Esophagus muscularis mucosa (tissue), 4 donors: ENCODE data around the gene OMA1. TPM values are rescaled to one million over a fixed set of nuclear protein-coding genes. Genes with fewer than 3 reads are reported as not detected.

Experiments used
- DNase-seq: peaks from one replicate; pipeline ENCODE4 v3.0.0-alpha.2; 2017; ENCODE audit errors: extremely low spot score
- H3K27ac ChIP-seq, 4 donors: fragments of 200-600 bp; sonication (generic); replicated peaks in 1 of 4; 1 replicate in 3 of 4; 2 replicates in 1 of 4; pipeline ENCODE4 v1.5.1; 2016 to 2019; ENCODE audit warnings: mild to moderate bottlenecking in 1 of 4
- H3K27me3 ChIP-seq, 4 donors: fragments of 200-600 bp; sonication (generic); one replicate each; pipeline versions ENCODE4 v1.5.1 to v1.6.0; 2016 to 2019
- H3K36me3 ChIP-seq, 4 donors: fragments of 200-600 bp; sonication (generic); one replicate each; pipeline ENCODE4 v1.5.1; 2016 to 2019
- H3K4me1 ChIP-seq, 4 donors: fragments of 200-600 bp; sonication (generic); one replicate each; pipeline ENCODE4 v1.5.1; 2016 to 2019
- H3K4me3 ChIP-seq, 4 donors: fragments of 200-600 bp; sonication (generic); 1 replicate in 2 of 4; 2 replicates in 2 of 4; pipeline ENCODE4 v1.5.1; 2016 to 2019; ENCODE audit warnings: mild to moderate bottlenecking in 4 of 4, moderate library complexity in 1 of 4
- H3K9me3 ChIP-seq, 4 donors: fragments of 200-600 bp; sonication (generic); 1 replicate in 3 of 4; 2 replicates in 1 of 4; pipeline ENCODE4 v1.5.1; 2016 to 2019
- EP300 ChIP-seq: sonication (generic); formaldehyde crosslinking; IDR thresholded peaks from one replicate; pipeline ENCODE4 v1.6.1; 2017; ENCODE audit warnings: antibody characterized with exemption
- POLR2A ChIP-seq: fragments of 450-650 bp; IDR thresholded peaks from one replicate; pipeline ENCODE4 v1.6.1; 2017; ENCODE audit warnings: antibody characterized with exemption, moderate library complexity, mild to moderate bottlenecking, low read depth
- POLR2AphosphoS5 ChIP-seq, 2 donors: sonication (generic); formaldehyde crosslinking; IDR thresholded peaks; one replicate each; pipeline ENCODE4 v1.6.1; 2017; ENCODE audit warnings: antibody characterized with exemption in 2 of 2
- WGBS: methylation state at CpG from one replicate; pipeline ENCODE4 v1.1.5; 2018; 5-methylcytosine and 5-hydroxymethylcytosine counted together
- intact Hi-C: fragments of 100-400 bp; cut with DNase I; formaldehyde crosslinking; loops from one replicate; pipeline ENCODE4 v1.15.1; 2023
- total RNA-seq, 4 donors: library from RNA; depleted of rRNA; stranded (reverse); fragments of >200 nt; gene quantifications; one replicate each; pipeline versions ENCODE4 v1.1.0 to v1.2.1, GENCODE V29; 2016
- TF ChIP-seq, protein P1 (sequence below), 3 experiments: fragments of 200-600 bp in 2 of 3; fragments of 450-650 bp in 1 of 3; sonication (generic) in 2 of 3; IDR thresholded peaks; one replicate each; pipeline ENCODE4 v1.5.1; 2017 to 2019; ENCODE audit warnings: antibody characterized with exemption in 3 of 3, mild to moderate bottlenecking in 2 of 3, moderate library complexity in 1 of 3

OMA1 gene
- total RNA-seq, 4 donors from 2014 or later = 25.8 to 53.6 (median 32.9) TPM

DNA sequence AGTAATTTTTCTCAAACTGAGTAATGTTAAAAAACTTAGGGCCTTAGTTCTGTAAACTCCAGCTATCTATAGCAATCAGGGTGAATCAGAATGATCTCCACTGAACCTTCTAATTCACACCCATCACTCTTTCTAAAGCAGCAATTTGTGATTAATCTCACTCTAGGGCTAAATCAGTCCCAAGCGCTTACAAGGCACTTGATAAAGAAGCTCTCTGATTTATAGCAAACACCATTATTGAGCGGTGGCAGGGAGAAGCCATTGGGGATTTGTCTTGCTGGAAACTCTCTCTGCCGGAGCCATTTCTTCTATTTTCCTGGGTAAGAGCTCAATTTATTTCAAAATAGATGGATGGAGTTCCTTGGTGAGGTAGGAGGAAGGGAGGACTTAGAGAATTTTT is 77.0 kb downstream of the OMA1 start:
- Histone ChIP-seq H3K27me3 (no peaks in the 10 kb centered on the region), H3K4me1 (no peaks in the 10 kb centered on the region), H3K4me3 (no peak overlapping the region), H3K36me3 (peaks cover 0 to 24% (median 2%) of the 10 kb centered on the region in 4 donors), H3K9me3 (no peaks in the 10 kb centered on the region), H3K27ac (no peak overlapping the region)
- no peak for TF ChIP-seq EP300
- WGBS = 91% methylated on average over 3 of the region's 3 CpGs
- DNase-seq = peak; percentile 42
- intact Hi-C loops = no loop called here

DNA sequence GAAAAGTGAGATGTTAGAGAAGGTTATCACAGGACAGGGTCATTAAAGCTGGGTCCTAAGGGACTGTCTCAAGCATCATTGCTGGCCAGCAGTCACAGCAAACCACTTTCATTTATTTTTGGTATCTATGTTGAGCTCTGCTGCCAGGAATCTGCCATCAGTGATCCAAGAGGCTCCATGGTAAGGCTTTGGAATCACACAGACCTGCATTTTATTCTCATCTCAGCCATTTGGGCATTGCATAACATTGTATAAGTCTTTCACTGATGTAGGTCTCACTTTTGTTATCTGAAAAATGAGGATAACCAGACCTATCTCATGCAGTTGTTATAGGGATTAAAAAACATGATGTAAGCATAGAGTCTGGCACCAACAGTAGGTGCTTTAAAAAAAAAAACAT is 77.5 kb downstream of the OMA1 start:
- no peak overlapping the region for H3K27ac ChIP-seq
- TF ChIP-seq, protein P1, sequence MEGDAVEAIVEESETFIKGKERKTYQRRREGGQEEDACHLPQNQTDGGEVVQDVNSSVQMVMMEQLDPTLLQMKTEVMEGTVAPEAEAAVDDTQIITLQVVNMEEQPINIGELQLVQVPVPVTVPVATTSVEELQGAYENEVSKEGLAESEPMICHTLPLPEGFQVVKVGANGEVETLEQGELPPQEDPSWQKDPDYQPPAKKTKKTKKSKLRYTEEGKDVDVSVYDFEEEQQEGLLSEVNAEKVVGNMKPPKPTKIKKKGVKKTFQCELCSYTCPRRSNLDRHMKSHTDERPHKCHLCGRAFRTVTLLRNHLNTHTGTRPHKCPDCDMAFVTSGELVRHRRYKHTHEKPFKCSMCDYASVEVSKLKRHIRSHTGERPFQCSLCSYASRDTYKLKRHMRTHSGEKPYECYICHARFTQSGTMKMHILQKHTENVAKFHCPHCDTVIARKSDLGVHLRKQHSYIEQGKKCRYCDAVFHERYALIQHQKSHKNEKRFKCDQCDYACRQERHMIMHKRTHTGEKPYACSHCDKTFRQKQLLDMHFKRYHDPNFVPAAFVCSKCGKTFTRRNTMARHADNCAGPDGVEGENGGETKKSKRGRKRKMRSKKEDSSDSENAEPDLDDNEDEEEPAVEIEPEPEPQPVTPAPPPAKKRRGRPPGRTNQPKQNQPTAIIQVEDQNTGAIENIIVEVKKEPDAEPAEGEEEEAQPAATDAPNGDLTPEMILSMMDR (IDR thresholded peaks at IDR 0.05) = no peak
- TF ChIP-seq POLR2A = no peak
- TF ChIP-seq POLR2AphosphoS5 (IDR thresholded peaks at IDR 0.05) = no peak
- TF ChIP-seq EP300 = no peak
- intact Hi-C loops = no loop called here

DNA sequence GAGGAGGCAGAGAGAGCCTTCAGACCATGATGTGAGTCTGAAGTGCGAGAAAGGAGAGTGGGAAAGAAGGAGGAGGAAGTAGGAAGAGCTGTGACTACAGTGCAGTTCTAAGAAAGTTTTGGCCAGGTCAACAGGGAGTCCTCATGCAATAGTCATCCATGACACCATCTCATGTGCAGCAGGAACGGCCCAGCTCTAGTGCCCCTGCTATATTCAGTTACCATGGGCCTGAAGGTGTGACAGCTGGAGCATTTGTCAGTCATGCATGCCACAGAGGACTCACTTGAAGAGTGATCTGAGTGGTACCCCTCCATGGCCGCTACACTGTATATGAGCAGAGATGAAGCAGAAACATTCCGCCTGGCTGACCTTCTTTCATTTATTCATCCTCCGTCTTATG is 77.9 kb downstream of the OMA1 start:
- Histone ChIP-seq H3K9me3 (no peaks in the 10 kb centered on the region), H3K4me3 (no peak overlapping the region), H3K27me3 (no peaks in the 10 kb centered on the region), H3K4me1 (no peaks in the 10 kb centered on the region), H3K36me3 (peaks cover 0 to 29% (median 2%) of the 10 kb centered on the region in 4 donors), H3K27ac (no peak overlapping the region)
- intact Hi-C loops = no loop called here
- DNase-seq = peak; percentile 86
- 83% methylated on average over 5 of the region's 5 CpGs for WGBS
- TF ChIP-seq, protein P1 (IDR thresholded peaks at IDR 0.05) = no peak
- no peak for TF ChIP-seq POLR2A
- TF ChIP-seq POLR2AphosphoS5 (IDR thresholded peaks at IDR 0.05) = no peak
- no peak for TF ChIP-seq EP300

More for the DNA sequence above, 77.5 kb downstream of the OMA1 start:
- Histone ChIP-seq H3K36me3 (peaks cover 0 to 25% (median 2%) of the 10 kb centered on the region in 4 donors), H3K9me3 (no peaks in the 10 kb centered on the region), H3K4me1 (no peaks in the 10 kb centered on the region), H3K4me3 (no peak overlapping the region), H3K27me3 (no peaks in the 10 kb centered on the region)
- DNase-seq = no peak

DNA sequence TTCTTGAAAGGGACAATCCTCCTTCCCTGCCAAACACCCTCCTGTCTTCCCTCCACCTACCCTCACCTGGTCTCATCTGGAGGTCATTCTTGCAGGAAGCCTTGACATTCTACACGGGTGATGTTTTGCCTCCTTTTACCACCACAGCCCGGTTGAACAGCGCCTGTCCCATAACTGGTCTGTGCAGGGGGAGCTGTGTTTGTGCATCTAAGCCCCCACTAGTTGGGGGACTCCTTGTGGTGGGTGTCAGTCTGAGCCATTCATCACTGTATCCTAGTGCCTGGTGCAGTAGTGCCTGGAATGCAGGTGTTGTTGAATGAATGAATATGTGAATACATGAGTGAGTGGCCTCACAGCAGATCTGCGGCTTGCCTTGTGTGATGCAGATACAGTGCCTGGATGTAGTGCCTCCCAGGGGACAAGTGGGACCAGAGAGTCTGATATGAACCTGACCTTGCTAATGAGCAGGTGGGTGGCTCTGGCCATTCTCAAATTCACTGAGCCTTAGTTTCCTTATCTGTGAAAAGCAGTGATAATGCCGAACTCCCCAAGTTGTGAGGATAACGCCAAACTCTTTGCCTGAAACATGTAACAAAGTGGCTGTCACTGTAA is 79.8 kb downstream of the OMA1 start:
- Histone ChIP-seq H3K27me3 (no peaks in the 10 kb centered on the region), H3K27ac (no peak overlapping the region), H3K9me3 (no peaks in the 10 kb centered on the region), H3K4me1 (no peaks in the 10 kb centered on the region), H3K4me3 (no peak overlapping the region), H3K36me3 (peaks cover 0 to 35% (median 2%) of the 10 kb centered on the region in 4 donors)
- intact Hi-C loops = no loop called here
- peak; percentile 87 for DNase-seq
- TF ChIP-seq POLR2AphosphoS5 (IDR thresholded peaks at IDR 0.05) (no peak), EP300 (no peak)
- 81% methylated on average over 5 of the region's 6 CpGs for WGBS

DNA sequence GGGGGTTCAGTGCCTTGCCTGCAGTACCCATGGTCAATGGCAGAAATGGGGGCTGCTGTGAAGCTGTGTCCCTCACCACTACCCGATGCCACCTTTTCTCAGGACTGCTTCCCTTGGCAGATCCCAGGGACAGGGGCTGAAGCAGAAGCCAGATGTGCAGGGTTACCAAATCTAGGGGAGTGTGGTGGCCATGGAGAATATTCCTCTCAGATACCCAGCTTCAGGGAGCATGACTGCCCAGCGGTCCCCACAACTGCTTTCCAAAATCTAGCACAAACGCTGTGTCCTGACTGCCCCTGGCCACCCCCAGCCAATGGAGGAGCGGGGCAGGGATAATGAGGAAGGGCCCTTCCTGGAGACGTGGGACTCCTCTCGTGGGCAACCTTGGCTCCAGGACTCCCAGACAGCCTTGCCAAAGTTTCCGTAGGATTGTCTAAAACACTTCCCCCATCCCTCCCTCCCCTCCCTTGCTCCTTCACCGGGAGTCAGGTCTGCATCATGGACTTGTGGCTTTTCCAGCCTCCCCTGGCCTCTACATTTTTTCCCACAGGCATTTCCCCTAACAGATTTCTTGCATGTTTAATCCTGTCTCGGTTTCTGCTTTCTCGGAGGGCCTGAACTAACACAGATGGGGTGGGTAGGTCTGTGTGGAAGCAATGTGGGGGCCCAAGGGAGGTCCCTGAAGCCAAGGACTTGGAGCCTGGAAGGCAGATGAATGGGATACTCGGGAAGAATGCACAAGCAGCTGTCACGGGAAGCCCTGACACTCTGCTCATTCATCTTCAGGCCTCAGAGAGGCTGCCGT is 80.5 kb downstream of the OMA1 start:
- DNase-seq = peak; percentile 55
- WGBS = 71% methylated on average over 12 of the region's 13 CpGs
- H3K27ac ChIP-seq = no peak overlapping the region
- H3K36me3 ChIP-seq = peaks cover 0 to 35% (median 2%) of the 10 kb centered on the region in 4 donors
- no peaks in the 10 kb centered on the region for H3K9me3 ChIP-seq
- intact Hi-C loops = no loop called here
- no peaks in the 10 kb centered on the region for H3K4me1 ChIP-seq
- no peak for TF ChIP-seq POLR2A
- TF ChIP-seq POLR2AphosphoS5 (IDR thresholded peaks at IDR 0.05) = no peak
- TF ChIP-seq, protein P1 (IDR thresholded peaks at IDR 0.05) = no peak
- TF ChIP-seq EP300 = no peak
- no peaks in the 10 kb centered on the region for H3K27me3 ChIP-seq
- no peak overlapping the region for H3K4me3 ChIP-seq
